ACHN (cell line): ENCODE data around the gene UNC13B.
"Not testable (repeated sequence)": the region's sequence is repeated elsewhere in the genome, so short reads cannot be mapped to it uniquely, and the experiment has no call there.

ENCODE experiments used
- DNase-seq: peaks from one replicate; pipeline ENCODE4 v3.0.0-alpha.2; 2015
- in situ Hi-C: cut with HindIII; loops from 2 replicates; pipeline ENCODE4 v1.10.0; 2017; ENCODE audit warnings: low sequenced_read_pairs, low pct_ligation_motif_present, low pct_unique_long_range_greater_than_20kb

The UNC13B gene

DNA sequence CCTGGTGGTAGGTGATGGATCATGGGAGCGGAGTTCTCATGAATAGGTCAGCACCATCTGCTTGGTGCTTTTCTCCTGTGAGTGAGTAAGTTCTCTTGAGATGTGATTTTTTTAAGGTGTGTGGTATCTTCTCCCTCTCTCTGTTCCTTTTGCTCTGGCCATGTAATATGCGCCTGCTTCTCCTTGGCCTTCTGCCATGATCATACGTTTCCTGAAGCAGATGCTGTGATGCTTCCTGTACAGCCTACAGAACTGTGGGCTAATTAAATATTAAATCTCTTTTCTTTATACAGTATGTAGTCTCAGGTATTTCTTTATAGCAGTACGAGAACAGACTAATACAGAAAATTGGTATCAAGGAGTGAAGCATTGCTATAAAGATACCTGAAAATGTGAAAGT lies 36.4 kb downstream of the UNC13B start:
- in situ Hi-C loops: no loop called here
- DNase-seq: no peak

DNA sequence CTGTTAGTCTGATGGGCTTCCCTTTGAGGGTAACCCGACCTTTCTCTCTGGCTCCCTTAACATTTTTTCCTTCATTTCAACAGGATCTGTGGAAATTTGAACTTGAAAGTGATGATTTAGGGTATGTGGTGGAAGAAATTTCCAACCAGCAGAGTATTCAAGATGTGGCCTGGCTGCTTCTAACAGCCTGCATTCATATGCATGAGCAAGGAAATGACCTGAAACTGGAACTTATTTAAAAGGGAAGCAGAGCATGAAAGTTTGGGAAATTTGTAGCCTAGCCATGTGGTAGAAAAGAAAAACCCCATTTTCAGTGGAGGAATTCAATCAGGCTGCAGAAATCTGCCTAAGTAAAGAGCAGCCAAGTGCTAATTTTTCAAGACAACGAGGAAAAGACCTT lies 41.7 kb downstream of the UNC13B start:
- no peak for DNase-seq
- in situ Hi-C loops: no loop called here

DNA sequence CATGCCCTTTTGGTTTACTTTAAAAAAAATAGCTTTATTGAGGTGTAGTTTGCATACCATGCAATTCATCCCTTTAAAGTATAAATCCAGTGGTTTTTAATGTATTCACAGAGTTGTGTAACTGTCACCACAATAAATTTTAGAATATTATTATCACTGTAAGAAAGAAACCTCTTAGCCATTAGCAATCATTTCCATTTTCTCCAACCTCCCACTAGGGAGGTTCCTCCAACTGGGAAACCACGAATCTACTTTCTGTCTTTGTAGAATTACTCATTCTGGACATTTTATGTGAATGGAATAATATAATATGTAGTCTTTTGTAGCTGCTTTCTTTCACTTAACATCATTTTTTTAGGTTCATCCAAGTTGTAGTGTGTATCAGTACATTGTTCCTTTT lies 43.5 kb downstream of the UNC13B start:
- in situ Hi-C loops: no loop called here
- DNase-seq: no peak

DNA sequence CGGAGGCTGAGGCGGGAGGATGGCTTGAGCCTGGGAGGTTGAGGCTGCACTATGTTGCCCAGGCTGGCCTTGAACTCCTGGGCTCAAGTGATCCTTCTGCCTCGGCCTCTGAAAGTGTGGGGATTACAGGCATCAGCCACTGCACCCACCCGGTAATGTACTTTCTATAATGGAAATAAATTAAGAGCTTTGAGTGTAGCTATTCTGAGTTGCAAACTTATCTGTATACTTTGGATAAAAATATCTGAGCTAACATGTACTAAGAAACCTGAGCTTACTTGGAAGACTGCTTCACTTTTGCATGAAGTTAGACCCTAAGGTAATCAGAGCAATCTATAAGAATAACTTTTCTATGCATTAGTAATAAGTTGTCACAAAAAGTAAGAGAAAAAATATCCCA lies 50.0 kb downstream of the UNC13B start:
- in situ Hi-C loops: no loop called here

DNA sequence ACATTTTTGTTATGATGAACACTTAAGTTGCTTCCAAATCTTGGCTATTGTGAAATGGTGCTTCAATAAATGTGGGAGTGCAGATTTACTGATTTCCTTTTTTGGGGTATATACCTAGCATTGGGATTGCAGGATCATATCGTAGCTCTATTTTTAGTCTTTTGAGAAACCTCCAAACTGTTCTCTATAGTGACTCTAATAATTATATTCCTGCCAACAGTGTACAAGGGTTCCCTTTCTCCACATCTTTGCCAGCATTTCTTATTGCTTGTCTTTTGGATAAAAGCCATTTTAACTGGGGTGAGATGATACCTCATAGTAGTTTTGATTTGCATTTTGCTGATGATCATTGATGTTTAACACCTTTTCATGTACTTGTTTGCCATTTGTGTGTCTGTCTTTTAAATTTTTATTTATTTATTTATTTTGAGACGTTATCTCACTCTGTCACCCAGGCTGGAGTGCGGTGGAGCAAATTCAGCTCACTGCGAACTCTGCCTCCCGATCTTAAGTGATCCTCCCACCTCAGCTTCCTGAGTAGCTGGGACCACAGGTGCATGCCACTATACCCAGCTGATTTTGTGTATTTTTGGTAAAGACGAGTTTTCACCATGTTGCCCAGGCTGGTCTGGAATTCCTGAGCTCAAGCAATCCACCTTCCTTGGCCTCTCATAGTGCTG lies 59.0 kb downstream of the UNC13B start:
- in situ Hi-C loops: no loop called here
- DNase-seq: no peak

More for the DNA sequence above, 50.0 kb downstream of the UNC13B start:
- no peak for DNase-seq

DNA sequence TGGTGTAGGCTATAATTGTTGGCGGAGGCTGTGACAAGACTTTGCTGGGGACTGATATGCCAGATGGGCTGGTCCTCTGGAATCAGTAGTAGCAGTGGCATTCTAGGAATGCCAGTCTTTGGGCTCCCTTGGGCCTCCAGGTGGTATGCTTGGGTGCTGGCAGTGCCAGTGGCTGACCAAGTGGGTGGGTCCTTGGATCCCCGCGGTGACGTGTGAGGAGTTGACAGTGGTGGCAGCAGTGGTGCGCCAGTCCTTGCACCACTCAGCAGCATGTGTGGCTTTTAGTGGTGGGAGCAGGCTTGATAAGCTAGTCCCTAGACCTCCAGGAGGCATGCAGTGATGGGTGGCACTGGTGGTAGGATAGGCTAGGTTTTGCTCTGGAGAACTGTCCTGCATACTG lies 63.9 kb downstream of the UNC13B start:
- DNase-seq: no peak
- in situ Hi-C loops: no loop called here

DNA sequence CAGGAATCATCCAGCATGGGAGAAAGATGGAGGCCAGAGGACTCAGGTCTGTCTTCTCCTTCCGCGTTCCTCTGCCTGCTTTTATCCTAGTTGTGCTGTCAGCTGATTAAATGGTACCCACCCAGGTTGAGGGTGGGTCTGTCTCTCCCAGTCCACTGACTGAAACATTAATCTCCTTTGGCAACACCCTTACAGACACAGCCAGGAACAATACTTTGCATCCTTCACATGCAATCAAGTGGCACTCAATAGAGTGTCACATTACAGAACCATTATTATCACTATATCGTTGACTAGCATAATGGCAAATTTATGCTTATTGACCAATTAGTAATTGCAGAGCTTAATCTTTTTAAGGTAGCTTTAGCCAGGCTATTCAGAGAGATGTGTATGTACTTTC lies 64.8 kb downstream of the UNC13B start:
- DNase-seq: no peak
- in situ Hi-C loops: no loop called here

DNA sequence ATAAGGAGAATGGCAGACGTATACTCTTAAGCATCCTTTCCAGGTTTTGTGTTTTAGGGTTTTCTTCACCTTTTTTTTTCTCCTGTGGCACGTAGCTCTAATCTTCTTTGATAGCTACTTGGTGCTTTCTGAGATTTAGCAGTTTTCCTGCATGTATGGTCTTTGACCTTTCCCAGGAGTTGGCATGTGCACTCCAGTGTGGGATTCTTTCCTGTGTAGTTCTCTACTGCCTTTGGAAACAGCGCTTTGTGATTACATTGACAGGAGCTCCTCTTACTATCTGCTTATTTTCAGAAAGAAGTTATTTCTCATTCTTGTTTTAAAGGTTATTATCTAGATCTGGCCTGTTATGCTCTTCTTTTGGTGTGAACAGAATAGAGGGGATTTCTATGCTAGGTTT lies 65.5 kb downstream of the UNC13B start:
- DNase-seq: no peak
- in situ Hi-C loops: no loop called here

DNA sequence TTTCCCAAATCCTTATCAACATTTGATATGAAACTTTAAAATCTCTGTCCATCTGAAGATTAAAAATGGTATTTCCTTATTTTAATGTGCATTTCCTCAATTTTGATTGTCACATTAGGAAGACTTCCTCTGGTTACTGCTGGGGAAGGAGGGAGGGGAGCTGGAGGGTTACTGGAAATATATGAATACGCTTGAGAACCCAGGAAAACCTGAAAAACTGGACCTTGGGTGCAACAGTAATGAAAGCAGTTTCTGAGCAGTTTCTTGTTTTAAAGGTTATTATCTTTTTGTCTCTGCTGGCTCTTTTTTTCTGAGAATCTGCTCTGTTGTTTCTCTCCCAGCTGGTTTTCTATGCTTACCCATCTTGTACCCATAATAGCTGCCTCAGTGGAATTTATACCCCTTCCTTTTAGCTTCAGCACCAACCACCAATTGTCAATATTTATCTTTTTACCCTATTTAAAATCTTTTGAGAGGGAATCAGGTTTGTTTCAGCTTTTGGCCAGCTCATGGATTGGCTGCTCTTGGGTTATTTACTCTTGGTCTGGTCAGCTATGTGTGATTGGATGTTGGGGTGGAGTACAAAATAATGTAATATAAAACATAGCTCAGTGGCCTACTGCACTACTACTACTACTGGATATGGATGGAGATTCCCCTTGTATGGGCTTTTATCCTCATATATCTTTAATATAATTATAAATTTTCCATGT lies 67.4 kb downstream of the UNC13B start:
- in situ Hi-C loops: no loop called here
- DNase-seq: no peak

DNA sequence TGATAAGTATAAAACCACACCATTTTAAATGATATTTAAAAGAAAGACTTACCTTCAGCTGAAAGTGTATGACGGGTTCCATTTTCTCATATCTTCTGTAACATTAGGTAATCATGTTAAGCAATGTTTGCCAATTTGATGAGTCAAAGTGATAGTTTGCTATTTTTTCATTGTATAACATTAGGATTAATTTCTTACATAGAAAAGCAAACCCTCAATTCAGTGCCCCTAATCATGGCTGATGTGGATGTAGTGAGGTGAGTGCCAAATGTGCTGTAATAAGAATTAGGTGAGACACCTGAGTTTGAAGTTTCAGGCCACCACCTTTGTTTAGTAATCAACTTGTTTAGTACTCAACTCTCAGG lies 68.0 kb downstream of the UNC13B start:
- DNase-seq: no peak
- in situ Hi-C loops: no loop called here

DNA sequence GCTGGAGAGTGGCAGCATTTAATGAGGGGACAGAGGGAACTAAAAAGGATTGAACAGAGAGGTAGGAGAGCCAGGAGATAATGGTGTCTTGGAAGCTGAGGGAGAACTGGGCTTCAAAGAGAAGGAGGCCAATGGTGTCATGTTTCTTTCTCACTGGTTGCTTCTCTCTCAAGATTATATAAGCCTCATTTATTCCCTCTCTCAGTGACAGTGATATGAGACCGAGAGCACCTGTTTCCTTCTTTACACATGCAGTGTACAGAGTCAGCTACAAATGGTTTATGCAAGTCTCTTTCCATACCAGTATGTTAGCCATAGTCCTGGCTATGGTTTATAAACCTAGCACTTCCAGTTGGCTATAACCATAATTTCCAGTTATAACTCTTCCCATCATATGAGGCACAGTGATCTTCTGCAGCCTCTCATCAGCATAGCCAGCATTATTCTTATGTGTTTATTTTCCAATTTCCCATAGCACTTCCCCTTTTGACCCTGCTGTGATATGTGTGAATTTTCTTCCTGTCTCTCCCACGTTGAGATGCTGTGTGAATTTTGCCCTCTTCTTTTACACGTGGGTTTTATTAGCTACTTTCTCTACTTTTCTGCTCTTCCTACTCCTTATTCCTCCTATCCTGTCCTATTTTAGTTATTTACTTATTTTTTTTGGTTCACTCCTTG lies 71.2 kb downstream of the UNC13B start:
- no peak for DNase-seq
- in situ Hi-C loops: no loop called here

DNA sequence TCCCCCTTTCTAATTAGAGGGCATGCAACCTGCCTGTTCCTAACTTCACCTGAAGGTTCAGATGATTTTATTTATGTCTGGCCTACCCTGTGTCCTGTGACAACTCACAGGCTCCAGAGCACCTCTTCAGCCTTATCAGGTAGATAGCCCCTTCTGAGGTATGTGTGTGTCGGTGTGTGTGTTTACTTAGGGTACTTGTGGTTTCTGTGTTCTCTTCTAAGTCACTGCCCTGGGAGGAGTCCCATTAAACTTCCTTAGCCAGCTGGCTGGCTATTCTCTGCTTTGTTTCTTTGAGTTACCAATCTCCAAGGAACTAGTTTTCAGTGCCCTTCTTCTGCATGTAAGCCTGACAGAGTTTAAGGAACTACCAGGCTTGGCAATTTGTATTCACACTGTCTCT lies 74.9 kb downstream of the UNC13B start:
- DNase-seq: no peak
- in situ Hi-C loops: no loop called here

DNA sequence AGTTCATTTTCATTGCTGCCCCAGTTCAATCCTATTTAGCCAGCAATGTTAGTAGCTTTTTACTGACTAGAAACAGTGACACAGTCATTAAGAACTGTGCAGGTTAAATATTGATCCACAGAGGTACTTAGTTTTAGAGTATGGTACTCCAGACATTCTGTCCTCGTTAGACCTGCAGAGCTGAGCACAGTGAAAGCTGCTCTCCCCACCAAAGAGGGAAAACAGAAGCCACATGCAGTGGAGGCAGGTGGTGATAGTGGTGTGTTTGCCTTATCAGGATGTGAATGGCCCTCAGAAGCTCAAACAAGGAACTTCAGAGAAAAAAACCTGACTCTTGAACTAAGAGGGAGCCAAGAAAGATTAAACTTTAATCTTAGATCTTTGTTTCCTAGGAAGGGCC lies 75.5 kb downstream of the UNC13B start:
- DNase-seq: no peak
- in situ Hi-C loops: no loop called here

DNA sequence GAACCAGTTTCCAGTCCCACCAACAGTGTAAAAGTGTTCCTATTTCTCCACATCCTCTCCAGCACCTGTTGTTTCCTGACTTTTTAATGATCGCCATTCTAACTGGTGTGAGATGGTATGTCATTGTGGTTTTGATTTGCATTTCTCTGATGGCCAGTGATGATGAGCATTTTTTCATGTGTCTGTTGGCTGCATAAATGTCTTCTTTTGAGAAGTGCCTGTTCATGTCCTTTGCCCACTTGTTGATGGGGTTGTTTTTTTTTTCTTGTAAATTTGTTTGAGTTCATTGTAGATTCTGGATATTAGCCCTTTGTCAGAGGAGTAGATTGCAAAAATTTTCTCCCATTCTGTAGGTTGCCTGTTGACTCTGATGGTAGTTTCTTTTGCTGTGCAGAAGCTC lies 84.1 kb downstream of the UNC13B start:
- in situ Hi-C loops, DNase-seq: not testable (repeated sequence)

DNA sequence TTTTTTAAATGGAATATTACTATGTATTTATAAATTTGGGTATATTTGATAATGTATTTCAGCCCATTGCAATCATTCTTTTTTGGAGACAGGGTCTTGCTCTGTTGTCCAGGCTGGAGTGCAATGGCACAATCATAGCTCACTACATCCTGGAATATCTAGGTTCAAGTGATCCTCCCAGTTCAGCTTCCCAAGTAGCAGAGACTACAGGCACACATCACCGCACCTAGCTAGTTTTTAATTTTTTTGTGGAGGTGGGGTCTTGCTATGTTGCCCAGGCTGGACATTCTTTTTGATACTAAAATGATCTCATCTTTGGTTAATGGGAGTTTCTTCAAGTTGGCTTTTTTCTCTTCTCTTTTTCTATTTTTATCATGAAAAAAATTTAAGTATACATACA lies 91.3 kb downstream of the UNC13B start:
- DNase-seq: no peak
- in situ Hi-C loops: no loop called here

DNA sequence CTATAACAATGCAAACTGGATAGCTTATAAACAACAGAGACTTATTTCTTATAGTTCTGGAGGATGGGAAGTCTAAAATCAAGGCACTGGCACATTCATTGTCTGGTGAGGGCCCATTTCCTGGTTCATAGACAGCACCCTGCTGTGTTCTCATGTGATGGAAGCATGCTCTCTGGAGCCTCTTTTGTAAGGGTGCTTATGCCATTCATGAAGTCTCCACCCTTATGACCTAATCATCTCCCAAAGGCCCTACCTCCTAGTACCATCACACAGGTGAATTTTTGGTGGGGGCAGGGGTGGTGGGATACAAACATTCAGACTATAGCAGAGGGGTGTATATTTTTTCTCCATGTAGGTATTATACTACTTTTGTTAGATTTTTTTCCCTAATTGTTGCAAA lies 92.4 kb downstream of the UNC13B start:
- in situ Hi-C loops: no loop called here
- no peak for DNase-seq

DNA sequence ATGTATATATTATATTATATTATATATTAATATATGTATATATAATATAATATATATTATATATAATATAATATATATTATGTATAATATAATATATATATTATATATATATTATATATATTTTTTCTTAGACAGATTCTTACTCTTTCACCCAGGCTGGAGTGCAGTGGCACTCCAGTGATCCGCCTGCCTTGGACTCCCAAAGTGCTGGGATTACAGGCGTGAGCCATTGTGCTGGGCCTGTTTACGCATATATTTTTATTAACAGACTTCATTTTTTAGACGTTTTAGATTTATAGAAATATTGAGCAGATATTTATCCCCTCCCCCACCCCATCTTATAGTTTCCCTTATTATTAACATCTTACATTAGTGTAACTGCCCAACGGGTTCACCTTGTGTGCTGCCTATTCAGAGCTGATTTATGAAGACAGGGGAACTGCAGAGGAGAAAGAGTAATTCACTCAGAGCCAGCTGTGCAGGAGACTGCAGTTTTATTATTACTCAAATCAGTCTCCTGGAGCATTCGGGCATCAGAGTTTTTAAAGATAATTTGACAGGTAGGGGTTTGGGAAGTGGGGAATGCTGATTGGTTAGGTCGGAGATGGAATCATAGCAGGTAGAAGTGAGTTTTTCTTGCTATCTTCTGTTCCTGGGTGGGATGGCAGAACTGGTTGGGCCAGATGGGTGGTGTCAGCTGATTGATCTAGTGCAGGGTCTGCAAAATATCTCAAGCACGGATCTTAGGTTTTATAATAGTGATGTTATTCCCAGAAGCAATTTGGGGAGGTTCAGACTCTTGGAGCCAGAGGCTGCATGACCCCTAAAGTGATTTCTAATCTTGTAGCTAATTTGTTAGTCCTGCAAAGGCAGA lies 93.4 kb downstream of the UNC13B start:
- in situ Hi-C loops: no loop called here
- DNase-seq: no peak

DNA sequence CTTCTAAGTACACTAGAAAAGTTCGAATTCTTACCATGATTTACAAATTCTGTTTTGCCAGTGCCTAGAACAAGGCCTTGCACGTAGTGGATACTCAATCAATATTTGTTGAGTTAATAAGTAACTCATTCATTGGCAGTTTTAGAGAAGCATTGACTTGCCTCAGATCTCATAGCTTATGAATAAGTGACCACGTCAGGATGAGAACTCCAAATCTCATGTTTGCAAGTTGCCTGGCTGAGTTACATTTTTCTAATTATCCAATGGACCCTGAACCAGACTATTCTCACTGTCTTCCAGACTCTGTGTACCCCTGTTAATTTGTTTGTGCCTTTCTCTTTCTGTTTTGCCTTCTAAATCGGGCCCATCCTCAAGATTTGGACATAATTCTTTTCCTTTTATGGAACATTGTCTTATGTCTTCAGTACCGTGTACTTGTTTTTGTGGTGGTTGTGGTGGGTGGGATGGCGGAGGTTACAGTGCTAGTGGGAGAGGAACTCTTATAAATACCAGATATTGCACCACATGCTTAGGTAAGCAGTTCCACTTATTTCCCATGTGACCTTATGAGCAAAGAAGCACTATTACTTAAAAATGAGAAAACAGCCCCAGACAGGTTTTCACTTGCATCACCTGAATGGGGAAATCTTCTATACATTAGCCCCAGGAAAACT lies 96.3 kb downstream of the UNC13B start:
- in situ Hi-C loops: no loop called here
- DNase-seq: no peak
